Dendritic cell treated with granulocyte-macrophage colony-stimulating factor and Interleukin-4, amounts not matched to agents 40 ng/mL and 50 ng/mL, for 4 days (primary cell): ENCODE data around the gene AKT3.

Experiments used
- H3K27ac Mint-ChIP-seq: one replicate; pipeline ENCODE4 v1.8.0; 2022; ENCODE audit warnings: mild to moderate bottlenecking, mixed read lengths
- H3K27me3 Mint-ChIP-seq: one replicate; pipeline ENCODE4 v1.8.0; 2022; ENCODE audit warnings: mild to moderate bottlenecking, mixed read lengths
- H3K36me3 Mint-ChIP-seq: one replicate; pipeline ENCODE4 v1.8.0; 2022; ENCODE audit warnings: low read depth, mixed read lengths
- H3K4me1 Mint-ChIP-seq: one replicate; pipeline ENCODE4 v1.8.0; 2022; ENCODE audit warnings: low read depth, mixed read lengths
- H3K4me3 Mint-ChIP-seq: one replicate; pipeline ENCODE4 v1.8.0; 2022; ENCODE audit warnings: mild to moderate bottlenecking, moderate library complexity, mixed read lengths
- H3K9me3 Mint-ChIP-seq: one replicate; pipeline ENCODE4 v1.8.0; 2022; ENCODE audit warnings: mixed read lengths
- intact Hi-C: fragments of 100-400 bp; cut with micrococcal nuclease; formaldehyde crosslinking; loops from one replicate; pipeline ENCODE4 v1.15.0; 2022

Gene AKT3

GRCh38 chr1:243713470-243714186, 136.4 kb downstream of the AKT3 start:
- Mint-ChIP-seq H3K9me3 (no peaks in the 10 kb centered on the region), H3K36me3 (no peaks in the 10 kb centered on the region), H3K4me1 (peaks cover 16% of the 10 kb centered on the region), H3K27me3 (no peaks in the 10 kb centered on the region), H3K27ac (peak overlapping the region; percentile 41), H3K4me3 (peak overlapping the region; percentile 25)
- intact Hi-C loops = loop anchor here (5.0 kb wide), 1 partner anchor 334 kb away; no protein-coding TSS in a partner anchor

GRCh38 chr1:243712941-243713340, 137.1 kb downstream of the AKT3 start:
- Mint-ChIP-seq H3K27ac (peak overlapping the region; percentile 41), H3K36me3 (no peaks in the 10 kb centered on the region), H3K4me3 (peak overlapping the region; percentile 25), H3K27me3 (no peaks in the 10 kb centered on the region), H3K4me1 (peaks cover 16% of the 10 kb centered on the region), H3K9me3 (no peaks in the 10 kb centered on the region)
- intact Hi-C loops = loop anchor here (5.0 kb wide), 1 partner anchor 334 kb away; no protein-coding TSS in a partner anchor

GRCh38 chr1:243712242-243712641, 137.8 kb downstream of the AKT3 start:
- H3K4me3 Mint-ChIP-seq = no peak overlapping the region
- H3K4me1 Mint-ChIP-seq = peaks cover 16% of the 10 kb centered on the region
- no peaks in the 10 kb centered on the region for H3K36me3 Mint-ChIP-seq
- H3K9me3 Mint-ChIP-seq = no peaks in the 10 kb centered on the region
- H3K27ac Mint-ChIP-seq = no peak overlapping the region
- H3K27me3 Mint-ChIP-seq = no peaks in the 10 kb centered on the region
- intact Hi-C loops = loop anchor here (5.0 kb wide), 1 partner anchor 335 kb away; no protein-coding TSS in a partner anchor

- intact Hi-C loops = loop anchor here (2.0 to 5.0 kb wide), 2 partner anchors 16 to 337 kb away; no protein-coding TSS in a partner anchor
Measured at GRCh38 chr1:243710467-243710866, 139.6 kb downstream of the AKT3 start.

GRCh38 chr1:243708210-243708609, 141.8 kb downstream of the AKT3 start:
- H3K36me3 Mint-ChIP-seq = no peaks in the 10 kb centered on the region
- intact Hi-C loops = loop anchor here (1.0 to 5.0 kb wide), 3 partner anchors 39 to 565 kb away; no protein-coding TSS in a partner anchor
- H3K27me3 Mint-ChIP-seq = no peaks in the 10 kb centered on the region
- H3K9me3 Mint-ChIP-seq = no peaks in the 10 kb centered on the region
- no peak overlapping the region for H3K4me3 Mint-ChIP-seq
- H3K27ac Mint-ChIP-seq = no peak overlapping the region
- H3K4me1 Mint-ChIP-seq = peaks cover 12% of the 10 kb centered on the region

More at GRCh38 chr1:243710467-243710866, 139.6 kb downstream of the AKT3 start:
- H3K36me3 Mint-ChIP-seq = no peaks in the 10 kb centered on the region
- H3K4me3 Mint-ChIP-seq = no peak overlapping the region
- peaks cover 16% of the 10 kb centered on the region for H3K4me1 Mint-ChIP-seq
- no peaks in the 10 kb centered on the region for H3K9me3 Mint-ChIP-seq
- H3K27ac Mint-ChIP-seq = no peak overlapping the region
- no peaks in the 10 kb centered on the region for H3K27me3 Mint-ChIP-seq

GRCh38 chr1:243706563-243706962, 143.5 kb downstream of the AKT3 start:
- Mint-ChIP-seq H3K36me3 (no peaks in the 10 kb centered on the region), H3K4me1 (no peaks in the 10 kb centered on the region), H3K4me3 (no peak overlapping the region), H3K27ac (no peak overlapping the region), H3K9me3 (no peaks in the 10 kb centered on the region), H3K27me3 (no peaks in the 10 kb centered on the region)
- intact Hi-C loops = loop anchor here (5.0 kb wide), 1 partner anchor 241 kb away; no protein-coding TSS in a partner anchor

- H3K27ac Mint-ChIP-seq = no peak overlapping the region
- H3K4me3 Mint-ChIP-seq = no peak overlapping the region
- H3K4me1 Mint-ChIP-seq = no peaks in the 10 kb centered on the region
- H3K36me3 Mint-ChIP-seq = no peaks in the 10 kb centered on the region
- intact Hi-C loops = loop anchor here (5.0 kb wide), 1 partner anchor 242 kb away; no protein-coding TSS in a partner anchor
- H3K27me3 Mint-ChIP-seq = no peaks in the 10 kb centered on the region
- H3K9me3 Mint-ChIP-seq = no peaks in the 10 kb centered on the region
Measured at GRCh38 chr1:243705585-243705984, 144.5 kb downstream of the AKT3 start.

GRCh38 chr1:243701872-243702271, 148.2 kb downstream of the AKT3 start:
- intact Hi-C loops = no loop called here
- Mint-ChIP-seq H3K27ac (no peak overlapping the region), H3K9me3 (no peaks in the 10 kb centered on the region), H3K4me1 (no peaks in the 10 kb centered on the region), H3K27me3 (no peaks in the 10 kb centered on the region), H3K4me3 (no peak overlapping the region), H3K36me3 (no peaks in the 10 kb centered on the region)

GRCh38 chr1:243693800-243694199, 156.2 kb downstream of the AKT3 start:
- Mint-ChIP-seq H3K4me1 (no peaks in the 10 kb centered on the region), H3K4me3 (no peak overlapping the region), H3K27ac (no peak overlapping the region), H3K9me3 (no peaks in the 10 kb centered on the region), H3K27me3 (no peaks in the 10 kb centered on the region), H3K36me3 (no peaks in the 10 kb centered on the region)
- intact Hi-C loops = no loop called here

- Mint-ChIP-seq H3K36me3 (peaks cover 6% of the 10 kb centered on the region), H3K4me1 (no peaks in the 10 kb centered on the region), H3K27ac (no peak overlapping the region), H3K27me3 (no peaks in the 10 kb centered on the region), H3K9me3 (no peaks in the 10 kb centered on the region), H3K4me3 (no peak overlapping the region)
- intact Hi-C loops = no loop called here
Measured at GRCh38 chr1:243686159-243686558, 163.9 kb downstream of the AKT3 start.

GRCh38 chr1:243680860-243681259, 169.2 kb downstream of the AKT3 start:
- H3K9me3 Mint-ChIP-seq = no peaks in the 10 kb centered on the region
- intact Hi-C loops = no loop called here
- H3K27ac Mint-ChIP-seq = no peak overlapping the region
- no peaks in the 10 kb centered on the region for H3K4me1 Mint-ChIP-seq
- no peaks in the 10 kb centered on the region for H3K27me3 Mint-ChIP-seq
- H3K36me3 Mint-ChIP-seq = peaks cover 6% of the 10 kb centered on the region
- no peak overlapping the region for H3K4me3 Mint-ChIP-seq

- Mint-ChIP-seq H3K4me3 (no peak overlapping the region), H3K36me3 (no peaks in the 10 kb centered on the region), H3K27ac (no peak overlapping the region), H3K4me1 (peaks cover 4% of the 10 kb centered on the region), H3K27me3 (no peaks in the 10 kb centered on the region), H3K9me3 (no peaks in the 10 kb centered on the region)
- intact Hi-C loops = loop anchor here (10.0 kb wide), 1 partner anchor 308 kb away; no protein-coding TSS in a partner anchor
Measured at GRCh38 chr1:243672539-243673074, 177.4 kb downstream of the AKT3 start.

GRCh38 chr1:243667591-243667990, 182.5 kb downstream of the AKT3 start:
- no peaks in the 10 kb centered on the region for H3K36me3 Mint-ChIP-seq
- H3K4me1 Mint-ChIP-seq = peaks cover 10% of the 10 kb centered on the region
- no peaks in the 10 kb centered on the region for H3K27me3 Mint-ChIP-seq
- H3K4me3 Mint-ChIP-seq = no peak overlapping the region
- no peaks in the 10 kb centered on the region for H3K9me3 Mint-ChIP-seq
- intact Hi-C loops = no loop called here
- H3K27ac Mint-ChIP-seq = no peak overlapping the region

GRCh38 chr1:243667133-243667532, 182.9 kb downstream of the AKT3 start:
- H3K27me3 Mint-ChIP-seq = no peaks in the 10 kb centered on the region
- no peak overlapping the region for H3K4me3 Mint-ChIP-seq
- no peaks in the 10 kb centered on the region for H3K9me3 Mint-ChIP-seq
- intact Hi-C loops = no loop called here
- H3K36me3 Mint-ChIP-seq = no peaks in the 10 kb centered on the region
- peaks cover 10% of the 10 kb centered on the region for H3K4me1 Mint-ChIP-seq
- H3K27ac Mint-ChIP-seq = no peak overlapping the region
